Cerebellar cortex (tissue), 1 donor: ENCODE measurements around the gene NPTX1.

Experiments
- DNase-seq: peaks from one replicate; pipeline ENCODE4 v3.0.0-alpha.2; 2015; ENCODE audit warnings: low spot score

The NPTX1 gene

GRCh38 chr17:80478487-80479245 lies 2.3 kb upstream of the NPTX1 start:
- no peak for DNase-seq

GRCh38 chr17:80477647-80478478 lies 1.5 kb upstream of the NPTX1 start:
- peak; percentile 62 for DNase-seq

- no peak for DNase-seq
These were observed 655 bp upstream of the NPTX1 start for GRCh38 chr17:80476877-80477646.

DNA sequence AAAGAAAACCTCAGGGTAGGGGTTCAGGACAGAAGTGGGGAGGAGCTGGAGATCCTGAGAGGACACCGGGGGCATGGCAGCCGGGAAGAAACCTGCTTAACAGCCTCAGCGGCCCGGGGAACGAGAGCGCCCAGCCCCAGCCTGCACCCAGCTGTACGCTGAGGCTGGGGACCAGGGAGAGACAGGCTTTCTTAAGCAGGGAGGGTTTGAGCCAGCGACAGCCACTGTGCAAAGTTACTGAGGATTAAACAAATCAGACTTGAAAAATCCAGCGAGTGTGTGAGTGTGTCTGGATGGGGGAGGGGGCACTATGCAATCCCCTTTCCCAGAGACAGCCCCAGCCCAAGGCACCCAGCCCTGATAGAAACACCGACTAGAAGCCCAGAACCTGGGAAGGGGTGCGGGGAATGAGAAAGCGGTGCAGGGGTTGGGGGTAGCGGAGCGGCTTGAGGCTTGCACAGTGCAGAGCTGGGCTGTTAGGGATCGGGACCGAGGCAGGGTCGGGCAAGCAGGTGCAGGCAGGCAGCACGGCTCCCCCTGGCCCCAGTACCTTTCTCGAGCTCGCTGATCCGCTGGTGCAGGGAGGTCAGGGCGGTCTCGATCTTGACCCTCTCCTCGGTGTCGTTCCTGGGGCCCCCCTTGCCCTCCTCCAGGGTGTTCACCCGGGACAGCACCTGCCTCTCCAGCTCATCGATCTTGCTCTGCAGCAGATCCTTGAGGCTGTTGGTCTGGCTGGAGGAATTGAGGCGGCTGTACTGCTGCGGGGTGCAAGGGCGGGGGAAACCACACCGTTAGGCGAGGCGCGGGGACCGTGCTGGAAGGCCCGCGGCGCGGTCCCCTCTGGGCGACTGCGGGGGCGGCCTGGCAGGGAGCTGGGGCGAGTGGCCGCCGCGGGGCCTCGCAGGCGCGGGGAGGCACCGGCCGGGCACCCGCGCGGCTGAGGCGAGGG lies 1.2 kb downstream of the NPTX1 start:
- DNase-seq: no peak

GRCh38 chr17:80474231-80474960 lies 2.0 kb downstream of the NPTX1 start:
- peak; percentile 90 for DNase-seq

GRCh38 chr17:80473701-80474100 lies 2.7 kb downstream of the NPTX1 start:
- DNase-seq: no peak

DNA sequence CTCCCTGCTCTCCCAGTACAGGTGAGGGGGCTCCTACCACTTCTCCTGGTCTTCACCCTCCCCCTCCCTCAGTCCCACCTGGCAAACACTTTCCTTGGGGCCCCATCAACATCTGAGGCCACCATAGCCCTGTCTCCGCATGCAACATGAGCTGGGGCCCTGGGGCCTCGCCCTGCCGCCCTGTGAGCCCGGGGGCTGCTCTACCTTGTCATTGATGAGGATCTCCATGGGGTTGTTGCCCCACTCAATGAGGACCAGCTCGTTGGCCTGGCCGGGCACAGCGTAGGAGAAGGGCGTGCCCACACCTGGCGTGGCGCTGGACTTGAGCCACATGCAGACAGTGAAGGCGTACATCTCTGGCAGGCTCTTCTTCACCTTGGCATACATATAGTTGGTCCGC lies 3.4 kb downstream of the NPTX1 start:
- DNase-seq: no peak

DNA sequence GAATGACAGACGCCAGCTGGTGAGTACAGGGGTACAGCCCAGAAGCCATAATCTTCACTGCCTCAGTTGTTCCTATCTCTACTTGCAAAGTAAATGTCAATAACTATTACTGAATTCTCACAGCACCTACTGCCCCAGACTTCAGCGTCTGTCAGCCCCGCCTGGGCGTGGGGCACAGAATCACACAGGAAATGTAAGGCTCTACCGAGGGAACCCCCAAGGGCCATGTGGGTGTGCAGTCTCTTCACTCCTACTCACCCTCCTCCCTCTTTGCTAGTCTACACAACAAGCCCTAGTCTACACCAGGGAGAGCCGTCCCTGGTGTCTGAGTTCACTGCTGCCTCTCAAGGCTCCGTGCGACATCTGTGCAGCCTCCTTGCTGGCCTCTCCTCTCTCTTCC lies 4.5 kb downstream of the NPTX1 start:
- no peak for DNase-seq

DNA sequence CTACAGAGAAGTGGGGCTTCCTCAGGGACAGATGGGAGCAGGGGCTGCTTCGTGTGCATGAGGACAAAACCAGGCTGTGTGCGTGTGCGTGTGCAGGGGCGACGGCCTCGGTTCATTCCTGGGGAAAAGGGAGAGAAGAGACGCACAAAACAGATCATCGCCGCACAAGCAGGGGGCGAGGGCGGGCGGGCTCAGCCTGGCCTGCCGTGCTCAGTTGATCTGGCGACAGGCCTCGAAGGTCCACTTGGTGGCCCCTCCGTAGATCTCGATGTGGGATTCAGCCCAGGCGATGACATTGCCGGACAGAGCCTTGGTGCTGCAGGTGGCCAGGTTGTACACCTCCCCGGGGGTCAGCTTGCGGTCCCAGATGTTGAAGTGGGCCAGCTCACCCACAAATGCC lies 5.8 kb downstream of the NPTX1 start:
- no peak for DNase-seq

DNA sequence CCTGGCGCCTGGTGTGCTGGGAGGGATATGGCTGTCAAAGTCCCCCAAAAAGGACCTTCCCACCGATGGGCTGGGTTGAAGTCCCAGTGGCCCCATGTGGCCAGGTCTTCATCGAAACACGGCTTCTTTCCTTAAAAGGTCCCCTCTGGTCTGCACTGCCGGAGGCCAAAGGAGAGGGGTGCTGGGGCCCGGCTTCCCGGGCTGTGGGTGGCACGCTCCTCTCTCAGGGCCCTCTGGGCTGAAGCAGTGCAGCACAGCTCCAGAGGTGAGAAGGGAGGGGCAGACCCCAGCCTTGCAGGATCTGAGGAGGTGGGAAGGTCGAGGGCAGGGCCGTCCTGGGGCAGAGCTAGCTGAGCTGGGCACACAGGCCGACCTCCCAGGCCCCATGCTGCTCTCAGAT lies 6.7 kb downstream of the NPTX1 start:
- DNase-seq: no peak

DNA sequence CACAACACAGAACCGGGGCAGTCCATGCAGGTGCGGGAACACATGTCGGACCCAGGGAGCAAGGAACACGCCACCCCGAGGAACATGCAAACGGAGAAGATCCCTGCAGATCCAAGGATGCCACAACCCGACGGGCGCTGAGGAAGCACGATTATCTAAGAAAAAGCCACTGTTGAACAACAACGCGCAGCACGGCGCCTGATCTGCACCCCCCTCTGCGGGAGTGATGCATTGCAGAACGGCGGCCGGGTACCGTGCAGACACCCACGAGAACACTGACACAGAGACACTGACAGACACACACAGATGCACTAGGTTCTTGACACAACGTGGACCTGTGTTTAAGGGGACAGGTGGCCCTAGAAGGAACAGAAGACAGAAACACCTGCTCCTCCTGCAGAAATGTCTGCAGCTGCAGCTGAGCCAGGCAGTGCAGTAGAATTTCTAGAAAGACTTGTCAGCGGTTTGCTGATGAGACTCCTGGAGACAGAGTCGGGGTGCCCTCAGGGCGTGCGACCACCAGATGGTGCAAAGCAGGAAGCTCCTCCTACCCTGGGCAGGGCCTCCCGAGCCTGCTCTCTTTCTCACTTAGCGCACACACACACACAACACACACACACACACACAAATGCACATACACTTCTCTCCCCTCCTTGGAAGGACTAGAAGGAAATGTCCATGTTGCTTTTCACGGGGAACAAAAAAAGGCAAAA lies 7.5 kb downstream of the NPTX1 start:
- DNase-seq: no peak

DNA sequence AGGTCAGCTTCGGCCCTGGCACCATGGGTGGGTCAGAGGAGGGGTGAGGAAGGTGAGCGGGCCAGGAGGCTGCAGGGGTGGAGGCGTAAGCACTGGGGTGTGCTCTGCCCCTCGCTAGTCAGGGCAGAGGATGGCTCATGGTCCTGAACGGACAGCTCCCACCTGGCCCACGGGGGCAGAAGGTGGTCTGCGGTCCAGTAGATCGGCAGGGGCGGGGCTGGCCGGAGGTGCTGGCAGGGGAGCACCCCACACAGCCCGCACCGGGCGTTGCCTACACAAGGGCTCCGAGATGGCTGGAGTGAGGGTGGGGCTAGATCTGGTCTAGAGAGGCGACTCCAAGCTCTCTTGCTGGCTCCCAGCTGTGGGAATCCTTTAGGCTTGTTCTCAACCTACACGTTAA lies 8.2 kb downstream of the NPTX1 start:
- no peak for DNase-seq

GRCh38 chr17:80466188-80466705 lies 10.2 kb downstream of the NPTX1 start:
- DNase-seq: no peak

- no peak for DNase-seq
These were observed 11.0 kb downstream of the NPTX1 start for GRCh38 chr17:80465327-80465974.

DNA sequence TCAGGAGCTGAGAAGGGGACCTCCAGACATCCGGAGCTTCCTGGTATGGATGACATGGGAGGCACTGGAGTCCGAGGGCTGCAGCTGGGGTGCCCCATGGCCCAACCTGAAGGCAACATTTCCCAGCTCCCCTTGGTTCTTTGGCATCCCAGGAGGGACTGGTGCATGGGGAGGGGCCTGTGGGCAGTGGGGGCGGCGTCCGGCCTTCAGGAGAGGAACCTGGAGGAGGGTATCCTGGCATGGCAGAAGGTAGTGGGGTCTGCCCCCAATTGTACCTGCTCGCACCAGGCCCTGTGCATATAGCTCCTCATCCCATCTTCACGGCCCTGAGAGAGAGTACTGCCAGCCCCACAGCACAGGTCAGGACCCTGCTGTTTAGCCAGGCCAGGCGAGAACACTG lies 11.9 kb downstream of the NPTX1 start:
- no peak for DNase-seq

- DNase-seq: no peak
These were observed 12.5 kb downstream of the NPTX1 start for GRCh38 chr17:80463784-80464400.

DNA sequence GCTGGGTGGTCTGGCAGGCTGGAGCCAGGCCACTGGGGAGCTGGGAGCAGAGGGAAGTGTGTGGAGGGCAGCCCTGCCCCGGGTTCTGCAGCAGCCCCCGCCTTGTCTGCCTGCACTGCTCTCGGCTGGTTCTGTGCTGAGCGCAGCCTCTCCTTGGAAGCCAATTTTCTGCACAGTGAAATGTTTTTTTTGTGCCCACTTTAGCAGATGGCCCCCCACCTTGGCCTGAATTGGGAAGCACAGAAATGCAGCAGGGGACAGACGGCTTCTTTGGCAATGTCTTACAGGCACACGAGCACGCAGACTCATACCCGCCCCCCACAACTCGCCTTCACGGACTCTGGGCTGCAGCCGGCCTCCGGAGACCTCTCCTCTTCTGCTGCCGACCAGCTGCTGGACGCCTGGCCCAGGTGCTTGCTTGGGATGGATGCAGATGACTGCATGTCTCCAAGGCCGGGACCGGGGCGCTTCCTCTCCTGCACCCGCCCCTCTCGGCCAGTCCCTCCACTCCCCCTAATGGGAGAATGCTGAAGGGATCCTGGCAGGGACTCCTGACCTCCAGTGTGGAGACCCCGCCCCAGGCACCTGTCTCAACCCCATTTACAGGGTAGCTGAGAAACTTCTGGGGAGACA lies 14.8 kb downstream of the NPTX1 start:
- peak; percentile 85 for DNase-seq

DNA sequence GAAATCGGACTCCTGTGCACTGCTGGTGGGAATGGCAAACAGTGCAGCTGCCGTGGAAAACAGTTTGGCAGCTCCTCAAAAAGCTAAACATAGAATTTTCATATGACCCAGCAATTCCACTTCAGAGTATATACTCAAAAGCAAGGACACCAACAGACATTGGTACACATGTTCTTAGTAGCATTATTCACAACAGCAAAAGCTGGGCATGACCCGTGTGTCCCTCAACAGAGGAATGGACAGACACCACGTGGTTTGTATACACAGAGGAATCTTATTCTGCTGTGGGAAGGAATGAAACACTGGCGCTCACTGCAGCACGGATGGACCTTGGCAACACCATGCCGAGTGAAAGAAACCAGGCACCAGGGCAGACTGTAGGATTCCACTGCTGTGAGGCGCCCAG lies 16.0 kb downstream of the NPTX1 start:
- DNase-seq: peak; percentile 60
